ENCODE data around the gene DYSF. TPM values are rescaled to one million over a fixed set of nuclear protein-coding genes. Genes with fewer than 3 reads are reported as not detected.

Gene DYSF
- polyA plus RNA-seq, 1 donor (not counting 4 experiments of a cell fraction or from before 2014, with no cell fraction given): 8.2 TPM

GRCh38 chr2:71587509-71588073 is 134.2 kb downstream of the DYSF start:
- dilution Hi-C loops (cut with MboI; ENCODE audit: extremely low pct_ligation_motif_present, low sequenced_read_pairs): no loop called here

GRCh38 chr2:71588497-71589170 is 135.3 kb downstream of the DYSF start:
- Histone ChIP-seq H3K27ac (ENCODE audit: control insufficient read depth, insufficient read depth, low read length) (no peak overlapping the region), H3K79me2 (ENCODE audit: control insufficient read depth, insufficient read depth, low read length) (no peaks in the 10 kb centered on the region), H3K4me3 (ENCODE audit: control insufficient read depth in 2 of 3, extremely low read depth in 1 of 3, insufficient read depth in 2 of 3, low read depth in 1 of 3, low read length in 3 of 3) (no peak overlapping the region), H3K9me3 (ENCODE audit: control insufficient read depth, low read depth, low read length) (no peaks in the 10 kb centered on the region), H3K36me3 (ENCODE audit: control insufficient read depth in 2 of 2, extremely low read depth in 1 of 2, insufficient read depth in 2 of 2, low read length in 2 of 2) (peaks cover 0 to 1% of the 10 kb centered on the region in 2 experiments), H3K9me1 (ENCODE audit: control insufficient read depth, extremely low read depth, insufficient read depth, low read length) (no peaks in the 10 kb centered on the region), H4K20me1 (ENCODE audit: control insufficient read depth, extremely low read depth, insufficient read depth, low read length) (no peaks in the 10 kb centered on the region), H3K9ac (ENCODE audit: control insufficient read depth, extremely low read depth, insufficient read depth, low read length) (no peak overlapping the region), H3K4me1 (ENCODE audit: control insufficient read depth, extremely low read depth, insufficient read depth, low read length) (no peaks in the 10 kb centered on the region), H3K27me3 (ENCODE audit: control insufficient read depth, extremely low read depth, insufficient read depth, low read length) (no peaks in the 10 kb centered on the region), H3K4me2 (ENCODE audit: control insufficient read depth, extremely low read depth, insufficient read depth, low read depth, low read length) (no peak overlapping the region), H2AFZ (ENCODE audit: control insufficient read depth, low read length) (no peak overlapping the region)
- TF ChIP-seq EZH2 (IDR thresholded peaks at IDR 0.05; ENCODE audit: low read length) (no peak), CTCF (optimal IDR thresholded peaks at IDR 0.05 in 1 of 3, IDR thresholded peaks at IDR 0.05 in 1 of 3, conservative IDR thresholded peaks at IDR 0.05 in 1 of 3; ENCODE audit: extremely low read depth in 1 of 3, insufficient read depth in 2 of 3, low read length in 3 of 3) (no peak)
- no peak for FAIRE-seq
- no peak for DNase-seq (ENCODE audit: low read depth, low spot score)
- dilution Hi-C loops (cut with MboI; ENCODE audit: extremely low pct_ligation_motif_present, low sequenced_read_pairs): no loop called here

More at GRCh38 chr2:71587509-71588073, 134.2 kb downstream of the DYSF start:
- H3K79me2 ChIP-seq (ENCODE audit: control insufficient read depth, insufficient read depth, low read length): no peaks in the 10 kb centered on the region
- no peak overlapping the region for H3K9ac ChIP-seq (ENCODE audit: control insufficient read depth, extremely low read depth, insufficient read depth, low read length)
- no peak overlapping the region for H3K27ac ChIP-seq (ENCODE audit: control insufficient read depth, insufficient read depth, low read length)
- H3K36me3 ChIP-seq (ENCODE audit: control insufficient read depth in 2 of 2, extremely low read depth in 1 of 2, insufficient read depth in 2 of 2, low read length in 2 of 2): no peaks in the 10 kb centered on the region
- H3K27me3 ChIP-seq (ENCODE audit: control insufficient read depth, extremely low read depth, insufficient read depth, low read length): no peaks in the 10 kb centered on the region
- FAIRE-seq (no peak), DNase-seq (ENCODE audit: low read depth, low spot score) (no peak)
- no peaks in the 10 kb centered on the region for H3K9me1 ChIP-seq (ENCODE audit: control insufficient read depth, extremely low read depth, insufficient read depth, low read length)
- H3K4me1 ChIP-seq (ENCODE audit: control insufficient read depth, extremely low read depth, insufficient read depth, low read length): no peaks in the 10 kb centered on the region
- TF ChIP-seq EZH2 (IDR thresholded peaks at IDR 0.05; ENCODE audit: low read length) (no peak), CTCF (optimal IDR thresholded peaks at IDR 0.05 in 1 of 3, IDR thresholded peaks at IDR 0.05 in 1 of 3, conservative IDR thresholded peaks at IDR 0.05 in 1 of 3; ENCODE audit: extremely low read depth in 1 of 3, insufficient read depth in 2 of 3, low read length in 3 of 3) (no peak)
- H3K4me2 ChIP-seq (ENCODE audit: control insufficient read depth, extremely low read depth, insufficient read depth, low read depth, low read length): no peak overlapping the region
- no peaks in the 10 kb centered on the region for H4K20me1 ChIP-seq (ENCODE audit: control insufficient read depth, extremely low read depth, insufficient read depth, low read length)
- no peak overlapping the region for H3K4me3 ChIP-seq (ENCODE audit: control insufficient read depth in 2 of 3, extremely low read depth in 1 of 3, insufficient read depth in 2 of 3, low read depth in 1 of 3, low read length in 3 of 3)
- no peaks in the 10 kb centered on the region for H3K9me3 ChIP-seq (ENCODE audit: control insufficient read depth, low read depth, low read length)
- no peak overlapping the region for H2AFZ ChIP-seq (ENCODE audit: control insufficient read depth, low read length)

Data from keratinocyte (primary cell).